GM12878 (cell line): ENCODE measurements around the gene ARL11. TPM values are rescaled to one million over a fixed set of nuclear protein-coding genes. Genes with fewer than 3 reads are reported as not detected.

ENCODE experiments used
- ATAC-seq: fragments of 200-7000 bp; cut with Tn5 transposase; 3 replicates; pipeline ENCODE4 v1.9.1; 2020; ENCODE audit warnings: mild to moderate bottlenecking, moderate library complexity
- BruUV-seq: library from RNA; stranded (reverse); fragments of 400-500 nt; replicated peaks from 2 replicates; lab custom pipeline; 2021; lab: Mats Ljungman, UMichigan
- CTCF ChIA-PET: fragments of 300-600 bp; sonication (Branson Sonifier 250); formaldehyde crosslinking; extraction: SDS; loops from one replicate; lab custom pipeline; 2021; ENCODE audit warnings: inconsistent platforms; lab: Yijun Ruan, JAX
- POLR2A ChIA-PET: fragments of 350-600 bp; formaldehyde crosslinking; extraction: SDS; loops from one replicate; lab custom pipeline; 2021; ENCODE audit warnings: inconsistent platforms; lab: Charles Lee
- RAD21 ChIA-PET: fragments of 300-600 bp; sonication (Branson Sonifier 250); formaldehyde crosslinking; loops from one replicate; lab custom pipeline; 2023; ENCODE audit warnings: antibody characterized with exemption; ENCODE audit not compliant: unreplicated experiment; lab: Charles Lee
- SMC1A ChIA-PET: fragments of 300-600 bp; sonication (Branson Sonifier 250); formaldehyde crosslinking; loops from one replicate; lab custom pipeline; 2023; ENCODE audit not compliant: unreplicated experiment, uncharacterized antibody; lab: Charles Lee
- DNase-seq: peaks from one replicate; pipeline ENCODE4 v3.0.0-alpha.2; 2011; ENCODE audit warnings: low read depth, low spot score
- FAIRE-seq: peaks from 3 replicates; lab custom pipeline; 2011; peaks lifted over from hg19 to GRCh38; lab: Jason Lieb, UNC
- H2AFZ ChIP-seq: 2 replicates; pipeline ENCODE4 v1.6.0; 2011; ENCODE audit warnings: low read depth, low read length, control low read depth; ENCODE audit not compliant: control insufficient read depth
- H3K27ac ChIP-seq: 2 replicates; pipeline ENCODE4 v1.5.1; 2011; ENCODE audit warnings: control low read depth; ENCODE audit not compliant: control insufficient read depth, insufficient read depth
- H3K27me3 ChIP-seq, 2 experiments: replicated peaks in 1 of 2; 2 replicates each; pipeline versions ENCODE4 v1.6.0 to v1.6.1; 2011; ENCODE audit warnings: low read length in 1 of 2; ENCODE audit not compliant: control insufficient read depth in 2 of 2, insufficient read depth in 2 of 2
- H3K36me3 ChIP-seq, 2 experiments: 2 replicates each; pipeline ENCODE4 v1.5.1; 2011; ENCODE audit warnings: low read length in 1 of 2; ENCODE audit not compliant: control insufficient read depth in 2 of 2, insufficient read depth in 2 of 2
- H3K4me1 ChIP-seq: 2 replicates; pipeline ENCODE4 v1.6.1; 2011; ENCODE audit warnings: mild to moderate bottlenecking, low read length, moderate library complexity, mixed read lengths; ENCODE audit not compliant: control insufficient read depth, insufficient read depth
- H3K4me2 ChIP-seq: 2 replicates; pipeline ENCODE4 v1.6.0; 2011; ENCODE audit warnings: control low read depth; ENCODE audit not compliant: control insufficient read depth, insufficient read depth
- H3K4me3 ChIP-seq: fragments of 200-600 bp; sonication (generic); 2 replicates; pipeline ENCODE4 v1.5.1; 2016
- H3K79me2 ChIP-seq: 2 replicates; pipeline ENCODE4 v1.6.0; 2011; ENCODE audit warnings: low read length; ENCODE audit not compliant: control insufficient read depth, insufficient read depth
- H3K9ac ChIP-seq: 2 replicates; pipeline ENCODE4 v1.8.0; 2011; ENCODE audit warnings: low read length, control low read depth, mixed read lengths; ENCODE audit not compliant: control insufficient read depth, insufficient read depth
- H3K9me3 ChIP-seq: replicated peaks from 3 replicates; pipeline ENCODE4 v1.5.1; 2011; ENCODE audit warnings: mild to moderate bottlenecking, low read length; ENCODE audit not compliant: control insufficient read depth, insufficient read depth
- H4K20me1 ChIP-seq: 2 replicates; pipeline ENCODE4 v1.6.0; 2011; ENCODE audit not compliant: control insufficient read depth, insufficient read depth
- CHD1 ChIP-seq: IDR thresholded peaks from 2 replicates; pipeline ENCODE4 v1.6.1; 2012; ENCODE audit warnings: low read depth, low read length, improper control_type of control experiment
- EGR1 ChIP-seq, 2 experiments: IDR thresholded peaks; 1 replicate in 1 of 2; 2 replicates in 1 of 2; pipeline ENCODE4 v1.6.1; 2011 to 2012; ENCODE audit warnings: low read depth in 2 of 2, low read length in 2 of 2, borderline replicate concordance in 1 of 2, mild to moderate bottlenecking in 1 of 2, moderate library complexity in 1 of 2
- EZH2 ChIP-seq: IDR thresholded peaks from 2 replicates; pipeline ENCODE4 v1.6.1; 2012; ENCODE audit warnings: low read depth, mild to moderate bottlenecking, control low read depth, inconsistent platforms, low read length, borderline replicate concordance; ENCODE audit not compliant: control insufficient read depth
- IKZF1 ChIP-seq: fragments of 450-650 bp; conservative IDR thresholded peaks from 2 replicates; pipeline ENCODE4 v1.6.1; 2017; ENCODE audit warnings: antibody characterized with exemption, mild to moderate bottlenecking
- NR2C2 ChIP-seq: IDR thresholded peaks from 2 replicates; pipeline ENCODE4 v1.6.1; 2011; ENCODE audit warnings: borderline replicate concordance, low read depth; ENCODE audit not compliant: control insufficient read depth, insufficient read length
- RB1 ChIP-seq: fragments of 450-650 bp; formaldehyde crosslinking; IDR thresholded peaks from 2 replicates; pipeline ENCODE4 v1.6.1; 2017; ENCODE audit warnings: mild to moderate bottlenecking, borderline replicate concordance
- STAT3 ChIP-seq: IDR thresholded peaks from 2 replicates; pipeline ENCODE4 v1.6.1; 2011; ENCODE audit warnings: low read depth, low read length, improper control_type of control experiment
- TAF1 ChIP-seq: IDR thresholded peaks from 2 replicates; pipeline ENCODE4 v1.6.1; 2011; ENCODE audit warnings: mild to moderate bottlenecking, low read depth, low read length, borderline replicate concordance
- TCF12 ChIP-seq: IDR thresholded peaks from 2 replicates; pipeline ENCODE4 v1.6.1; 2011; ENCODE audit warnings: low read depth, mild to moderate bottlenecking, low read length
- ZNF274 ChIP-seq: IDR thresholded peaks from one replicate; pipeline ENCODE4 v1.8.0; 2011; ENCODE audit not compliant: insufficient read length, insufficient read depth
- WGBS: methylation state at CpG from one replicate; pipeline ENCODE4 v1.1.6; 2016; ENCODE audit warnings: low lambda C conversion rate; ENCODE audit not compliant: insufficient replicate concordance, insufficient coverage; ENCODE audit errors: missing lambda C conversion rate; 5-methylcytosine and 5-hydroxymethylcytosine counted together
- in situ Hi-C: fragments of 300-500 bp; cut with MboI; formaldehyde crosslinking; loops from 9 replicates; pipeline ENCODE4 v1.14.3; 2018; ENCODE audit warnings: mixed read lengths
- intact Hi-C: fragments of 100-400 bp; cut with micrococcal nuclease; formaldehyde crosslinking; loops from one replicate; pipeline ENCODE4 v1.14.2; 2022; ENCODE audit not compliant: unreplicated experiment
- polyA plus RNA-seq, 11 experiments: library from polyadenylated mRNA; depleted of rRNA in 4 of 11; unstranded in 6 of 11; stranded (reverse) in 5 of 11; fragments of >200 nt; fragmentation: Nextera tagmentation in 4 of 11; fragmentation: Illumina TruSeq in 1 of 11; extraction: Ambion mirVana in 4 of 11; extraction: Trizol in 1 of 11; gene quantifications; 1 replicate in 1 of 11; 2 replicates in 10 of 11; pipeline versions ENCODE4 v1.2.1 to v1.2.3, GENCODE V29; 2011 to 2016; ENCODE audit warnings: inconsistent platforms in 2 of 11, missing spikeins in 2 of 11, low read depth in 1 of 11
- total RNA-seq, 4 experiments: library from RNA; depleted of rRNA in 3 of 4; stranded (reverse); fragments of >200 nt in 3 of 4; fragmentation: Illumina TruSeq in 1 of 4; extraction: Trizol in 1 of 4; gene quantifications; 2 replicates each; pipeline versions ENCODE4 v1.2.1 to v1.2.3, GENCODE V29; 2013 to 2021
- TF ChIP-seq, protein P1 (sequence below): fragments of 450-650 bp; IDR thresholded peaks from 2 replicates; pipeline ENCODE4 v1.6.1; 2014; ENCODE audit warnings: mild to moderate bottlenecking
- TF ChIP-seq, protein P2 (sequence below): IDR thresholded peaks from 2 replicates; pipeline ENCODE4 v1.6.1; 2012; ENCODE audit warnings: low read depth, low read length, improper control_type of control experiment
- TF ChIP-seq, protein P3 (sequence below): fragments of 150-350 bp; IDR thresholded peaks from 2 replicates; pipeline ENCODE4 v1.6.1; 2016; ENCODE audit warnings: low read depth, low read length
- TF ChIP-seq, protein P4 (sequence below): IDR thresholded peaks from 2 replicates; pipeline ENCODE4 v1.6.1; 2011; ENCODE audit warnings: mild to moderate bottlenecking, low read depth, low read length, moderate library complexity; ENCODE audit not compliant: insufficient replicate concordance

Gene ARL11
- total and polyA plus RNA-seq, 10 of the 15 experiments (the other 5 are each of a cell fraction or from before 2014, with no cell fraction given) = 2.0 to 7.2 (median 4.4) TPM

DNA sequence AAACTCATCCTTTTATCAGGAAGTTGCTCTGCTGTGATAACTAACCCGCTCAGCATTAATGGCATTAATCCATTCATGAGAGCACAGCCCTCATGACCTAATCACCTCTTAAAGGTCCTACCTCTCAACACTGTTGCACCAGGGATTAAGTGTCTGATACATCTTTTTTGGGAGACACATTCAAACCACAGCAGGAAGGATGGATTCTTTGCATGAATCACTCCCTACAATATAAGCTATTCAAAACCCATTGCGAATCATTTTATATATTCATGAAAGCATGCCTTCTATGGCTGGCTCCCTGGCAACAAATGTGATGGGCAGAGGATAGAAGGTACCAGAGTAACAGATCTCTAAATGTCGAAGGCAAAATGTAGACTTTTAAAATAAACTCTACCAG is 27.6 kb downstream of the ARL11 start:
- no peak overlapping the region for H3K4me2 ChIP-seq
- H3K4me3 ChIP-seq = no peak overlapping the region
- ChIA-PET RAD21 (no interaction called here), POLR2A (no interaction called here), CTCF (no interaction called here), SMC1A (interaction anchor here (0.6 kb wide), 1 partner anchor 145 kb away, joined by 3 read pairs; no protein-coding TSS in a partner anchor)
- H3K27ac ChIP-seq = no peak overlapping the region
- BruUV-seq = no TSS peak
- no peak overlapping the region for H2AFZ ChIP-seq
- intact Hi-C loops = no loop called here
- in situ Hi-C loops = loop anchor here (25.0 kb wide), 1 partner anchor 1406 kb away; no protein-coding TSS in a partner anchor
- 0 out of 4 replicates have a peak, but pooled peaks cover 0 to 2% of the 10 kb centered on the region in 2 experiments for H3K36me3 ChIP-seq
- H3K27me3 ChIP-seq = no peaks in the 10 kb centered on the region
- ATAC-seq = no peak
- H3K4me1 ChIP-seq = no peaks in the 10 kb centered on the region
- WGBS = 99% methylated on average over 3 of the region's 3 CpGs
- no peak overlapping the region for H3K9ac ChIP-seq
- FAIRE-seq = no peak
- no peaks in the 10 kb centered on the region for H4K20me1 ChIP-seq
- no peaks in the 10 kb centered on the region for H3K9me3 ChIP-seq
- H3K79me2 ChIP-seq = no peaks in the 10 kb centered on the region
- no peak for DNase-seq
- TF ChIP-seq IKZF1 (no peak), RB1 (no peak), TCF12 (no peak), CHD1 (no peak), NR2C2 (no peak), EZH2 (no peak), EGR1 (IDR thresholded peaks at IDR 0.05; ENCODE audit: borderline replicate concordance in 1 of 2, low read depth in 2 of 2, low read length in 2 of 2) (no peak), ZNF274 (no peak), STAT3 (no peak), TAF1 (no peak)
- TF ChIP-seq, protein P1, sequence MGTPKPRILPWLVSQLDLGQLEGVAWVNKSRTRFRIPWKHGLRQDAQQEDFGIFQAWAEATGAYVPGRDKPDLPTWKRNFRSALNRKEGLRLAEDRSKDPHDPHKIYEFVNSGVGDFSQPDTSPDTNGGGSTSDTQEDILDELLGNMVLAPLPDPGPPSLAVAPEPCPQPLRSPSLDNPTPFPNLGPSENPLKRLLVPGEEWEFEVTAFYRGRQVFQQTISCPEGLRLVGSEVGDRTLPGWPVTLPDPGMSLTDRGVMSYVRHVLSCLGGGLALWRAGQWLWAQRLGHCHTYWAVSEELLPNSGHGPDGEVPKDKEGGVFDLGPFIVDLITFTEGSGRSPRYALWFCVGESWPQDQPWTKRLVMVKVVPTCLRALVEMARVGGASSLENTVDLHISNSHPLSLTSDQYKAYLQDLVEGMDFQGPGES = no peak
- TF ChIP-seq, protein P2, sequence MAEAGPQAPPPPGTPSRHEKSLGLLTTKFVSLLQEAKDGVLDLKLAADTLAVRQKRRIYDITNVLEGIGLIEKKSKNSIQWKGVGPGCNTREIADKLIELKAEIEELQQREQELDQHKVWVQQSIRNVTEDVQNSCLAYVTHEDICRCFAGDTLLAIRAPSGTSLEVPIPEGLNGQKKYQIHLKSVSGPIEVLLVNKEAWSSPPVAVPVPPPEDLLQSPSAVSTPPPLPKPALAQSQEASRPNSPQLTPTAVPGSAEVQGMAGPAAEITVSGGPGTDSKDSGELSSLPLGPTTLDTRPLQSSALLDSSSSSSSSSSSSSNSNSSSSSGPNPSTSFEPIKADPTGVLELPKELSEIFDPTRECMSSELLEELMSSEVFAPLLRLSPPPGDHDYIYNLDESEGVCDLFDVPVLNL = no peak
- TF ChIP-seq, protein P3, sequence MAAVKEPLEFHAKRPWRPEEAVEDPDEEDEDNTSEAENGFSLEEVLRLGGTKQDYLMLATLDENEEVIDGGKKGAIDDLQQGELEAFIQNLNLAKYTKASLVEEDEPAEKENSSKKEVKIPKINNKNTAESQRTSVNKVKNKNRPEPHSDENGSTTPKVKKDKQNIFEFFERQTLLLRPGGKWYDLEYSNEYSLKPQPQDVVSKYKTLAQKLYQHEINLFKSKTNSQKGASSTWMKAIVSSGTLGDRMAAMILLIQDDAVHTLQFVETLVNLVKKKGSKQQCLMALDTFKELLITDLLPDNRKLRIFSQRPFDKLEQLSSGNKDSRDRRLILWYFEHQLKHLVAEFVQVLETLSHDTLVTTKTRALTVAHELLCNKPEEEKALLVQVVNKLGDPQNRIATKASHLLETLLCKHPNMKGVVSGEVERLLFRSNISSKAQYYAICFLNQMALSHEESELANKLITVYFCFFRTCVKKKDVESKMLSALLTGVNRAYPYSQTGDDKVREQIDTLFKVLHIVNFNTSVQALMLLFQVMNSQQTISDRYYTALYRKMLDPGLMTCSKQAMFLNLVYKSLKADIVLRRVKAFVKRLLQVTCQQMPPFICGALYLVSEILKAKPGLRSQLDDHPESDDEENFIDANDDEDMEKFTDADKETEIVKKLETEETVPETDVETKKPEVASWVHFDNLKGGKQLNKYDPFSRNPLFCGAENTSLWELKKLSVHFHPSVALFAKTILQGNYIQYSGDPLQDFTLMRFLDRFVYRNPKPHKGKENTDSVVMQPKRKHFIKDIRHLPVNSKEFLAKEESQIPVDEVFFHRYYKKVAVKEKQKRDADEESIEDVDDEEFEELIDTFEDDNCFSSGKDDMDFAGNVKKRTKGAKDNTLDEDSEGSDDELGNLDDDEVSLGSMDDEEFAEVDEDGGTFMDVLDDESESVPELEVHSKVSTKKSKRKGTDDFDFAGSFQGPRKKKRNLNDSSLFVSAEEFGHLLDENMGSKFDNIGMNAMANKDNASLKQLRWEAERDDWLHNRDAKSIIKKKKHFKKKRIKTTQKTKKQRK = no peak
- TF ChIP-seq, protein P4, sequence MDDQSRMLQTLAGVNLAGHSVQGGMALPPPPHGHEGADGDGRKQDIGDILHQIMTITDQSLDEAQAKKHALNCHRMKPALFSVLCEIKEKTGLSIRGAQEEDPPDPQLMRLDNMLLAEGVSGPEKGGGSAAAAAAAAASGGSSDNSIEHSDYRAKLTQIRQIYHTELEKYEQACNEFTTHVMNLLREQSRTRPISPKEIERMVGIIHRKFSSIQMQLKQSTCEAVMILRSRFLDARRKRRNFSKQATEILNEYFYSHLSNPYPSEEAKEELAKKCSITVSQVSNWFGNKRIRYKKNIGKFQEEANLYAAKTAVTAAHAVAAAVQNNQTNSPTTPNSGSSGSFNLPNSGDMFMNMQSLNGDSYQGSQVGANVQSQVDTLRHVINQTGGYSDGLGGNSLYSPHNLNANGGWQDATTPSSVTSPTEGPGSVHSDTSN = no peak
